Mesothelial cell of epicardium (in vitro differentiated cells): ENCODE results near the gene ELP1. TPM values are rescaled to one million over a fixed set of nuclear protein-coding genes. Genes with fewer than 3 reads are reported as not detected.

Source experiments
- DNase-seq, 2 experiments: peaks; one replicate each; pipeline ENCODE4 v3.0.0; 2021; ENCODE audit warnings: low spot score in 2 of 2; ENCODE audit not compliant: unreplicated experiment in 2 of 2
- H3K27ac Mint-ChIP-seq: 2 replicates; pipeline ENCODE4 v1.8.0; 2021; ENCODE audit warnings: mixed read lengths
- H3K27me3 Mint-ChIP-seq: 2 replicates; pipeline ENCODE4 v1.8.0; 2021; ENCODE audit warnings: low read depth, mixed read lengths
- H3K36me3 Mint-ChIP-seq: 2 replicates; pipeline ENCODE4 v1.8.0; 2021; ENCODE audit warnings: mixed read lengths
- H3K4me1 Mint-ChIP-seq: 2 replicates; pipeline ENCODE4 v1.8.0; 2021; ENCODE audit warnings: mixed read lengths
- H3K4me3 Mint-ChIP-seq: 2 replicates; pipeline ENCODE4 v1.8.0; 2021; ENCODE audit warnings: mild to moderate bottlenecking, moderate library complexity, mixed read lengths
- H3K9me3 Mint-ChIP-seq: 2 replicates; pipeline ENCODE4 v1.8.0; 2021; ENCODE audit warnings: mixed read lengths
- total RNA-seq: library from RNA; stranded (reverse); gene quantifications from 3 replicates; pipeline ENCODE4 v1.2.1, GENCODE V29; 2021
- TF ChIP-seq, protein P1 (sequence below): fragments of 200-600 bp; sonication (generic); IDR thresholded peaks from one replicate; pipeline ENCODE4 v1.5.0; 2021; ENCODE audit warnings: antibody characterized with exemption; ENCODE audit not compliant: unreplicated experiment

The ELP1 gene
- total RNA-seq, 1 donor from 2014 or later, result 31.0 TPM

DNA sequence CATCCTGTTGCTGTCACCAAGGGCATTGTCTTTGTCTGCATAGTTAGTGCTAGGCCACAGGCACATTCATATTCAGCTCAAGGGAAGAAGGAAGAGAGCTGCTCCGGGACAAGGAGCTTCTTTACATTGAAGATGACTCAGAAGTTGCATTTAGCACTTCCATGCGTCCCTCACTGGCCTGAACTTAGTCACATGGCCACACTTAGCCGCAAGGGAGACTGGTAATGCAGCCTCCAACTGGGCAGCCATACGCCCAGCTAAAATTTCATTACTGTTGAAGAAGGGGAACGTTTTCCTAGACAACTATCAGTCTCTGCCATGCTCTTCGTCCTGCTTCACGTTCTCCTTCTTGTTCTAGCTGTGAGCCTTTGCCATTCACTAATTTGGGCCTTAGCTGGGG is 98.1 kb downstream of the ELP1 start:
- Mint-ChIP-seq H3K27me3 (no peaks in the 10 kb centered on the region), H3K4me1 (peaks cover 30% of the 10 kb centered on the region), H3K9me3 (peaks cover 6% of the 10 kb centered on the region), H3K36me3 (no peaks in the 10 kb centered on the region), H3K27ac (no peak overlapping the region), H3K4me3 (no peak overlapping the region)
- TF ChIP-seq, protein P1, sequence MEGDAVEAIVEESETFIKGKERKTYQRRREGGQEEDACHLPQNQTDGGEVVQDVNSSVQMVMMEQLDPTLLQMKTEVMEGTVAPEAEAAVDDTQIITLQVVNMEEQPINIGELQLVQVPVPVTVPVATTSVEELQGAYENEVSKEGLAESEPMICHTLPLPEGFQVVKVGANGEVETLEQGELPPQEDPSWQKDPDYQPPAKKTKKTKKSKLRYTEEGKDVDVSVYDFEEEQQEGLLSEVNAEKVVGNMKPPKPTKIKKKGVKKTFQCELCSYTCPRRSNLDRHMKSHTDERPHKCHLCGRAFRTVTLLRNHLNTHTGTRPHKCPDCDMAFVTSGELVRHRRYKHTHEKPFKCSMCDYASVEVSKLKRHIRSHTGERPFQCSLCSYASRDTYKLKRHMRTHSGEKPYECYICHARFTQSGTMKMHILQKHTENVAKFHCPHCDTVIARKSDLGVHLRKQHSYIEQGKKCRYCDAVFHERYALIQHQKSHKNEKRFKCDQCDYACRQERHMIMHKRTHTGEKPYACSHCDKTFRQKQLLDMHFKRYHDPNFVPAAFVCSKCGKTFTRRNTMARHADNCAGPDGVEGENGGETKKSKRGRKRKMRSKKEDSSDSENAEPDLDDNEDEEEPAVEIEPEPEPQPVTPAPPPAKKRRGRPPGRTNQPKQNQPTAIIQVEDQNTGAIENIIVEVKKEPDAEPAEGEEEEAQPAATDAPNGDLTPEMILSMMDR, result no peak
- no peak for DNase-seq

DNA sequence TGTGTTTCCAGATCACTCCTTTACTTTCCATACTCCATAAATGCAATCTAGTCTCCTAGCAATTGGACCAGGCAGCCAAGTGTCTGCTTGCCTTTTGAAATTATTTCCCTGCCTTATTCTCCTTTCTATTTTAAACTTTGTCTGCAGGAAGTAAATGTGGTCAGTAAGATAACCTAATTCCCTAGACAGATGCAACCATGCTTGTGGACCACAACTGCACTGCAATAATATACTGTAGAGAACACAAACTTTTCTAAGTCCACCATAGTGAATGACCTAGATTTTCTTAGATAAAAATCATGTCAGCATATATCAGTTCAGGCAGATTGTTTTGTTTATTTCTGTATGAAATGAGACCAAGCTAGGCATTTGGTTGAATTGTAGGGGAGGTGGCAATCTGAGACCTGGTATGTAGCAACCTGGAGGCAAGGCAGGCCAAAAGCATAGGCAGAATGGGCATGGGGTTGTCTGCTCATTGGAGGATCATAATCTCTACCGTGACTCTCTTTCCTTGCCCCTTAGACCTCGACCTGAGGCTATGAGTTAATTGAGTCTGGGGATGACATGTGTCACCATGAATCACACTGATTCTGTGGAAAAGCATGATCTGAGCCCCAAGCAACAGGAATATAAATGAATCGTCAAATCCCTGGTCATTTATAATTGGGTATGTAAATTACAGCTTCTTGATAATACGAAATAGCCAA is 98.8 kb downstream of the ELP1 start:
- Mint-ChIP-seq H3K9me3 (peaks cover 6% of the 10 kb centered on the region), H3K27ac (peak overlapping the region; percentile 14), H3K36me3 (no peaks in the 10 kb centered on the region), H3K4me1 (peaks cover 37% of the 10 kb centered on the region), H3K27me3 (no peaks in the 10 kb centered on the region), H3K4me3 (no peak overlapping the region)
- TF ChIP-seq, protein P1, result no peak
- no peak for DNase-seq

DNA sequence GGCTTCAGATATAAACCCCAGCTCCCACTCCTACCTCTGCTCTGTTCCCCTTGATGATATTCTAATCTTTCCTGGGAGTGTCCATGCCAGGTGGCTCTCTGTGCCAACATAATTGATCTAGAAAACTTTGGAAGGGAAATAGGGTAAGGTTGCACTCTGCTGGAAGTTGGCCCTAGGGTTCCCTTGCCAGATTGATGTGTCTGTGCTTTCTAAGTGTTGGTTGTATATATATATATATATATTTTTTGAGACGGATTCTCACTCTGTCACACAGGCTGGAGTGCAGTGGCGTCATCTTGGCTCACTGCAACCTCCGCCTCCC is 101.8 kb downstream of the ELP1 start:
- no peaks in the 10 kb centered on the region for H3K36me3 Mint-ChIP-seq
- TF ChIP-seq, protein P1, result no peak
- peak overlapping the region; percentile 66 for H3K27ac Mint-ChIP-seq
- no peaks in the 10 kb centered on the region for H3K27me3 Mint-ChIP-seq
- peaks cover 41% of the 10 kb centered on the region for H3K4me1 Mint-ChIP-seq
- no peak overlapping the region for H3K4me3 Mint-ChIP-seq
- DNase-seq, result no peak
- no peaks in the 10 kb centered on the region for H3K9me3 Mint-ChIP-seq

DNA sequence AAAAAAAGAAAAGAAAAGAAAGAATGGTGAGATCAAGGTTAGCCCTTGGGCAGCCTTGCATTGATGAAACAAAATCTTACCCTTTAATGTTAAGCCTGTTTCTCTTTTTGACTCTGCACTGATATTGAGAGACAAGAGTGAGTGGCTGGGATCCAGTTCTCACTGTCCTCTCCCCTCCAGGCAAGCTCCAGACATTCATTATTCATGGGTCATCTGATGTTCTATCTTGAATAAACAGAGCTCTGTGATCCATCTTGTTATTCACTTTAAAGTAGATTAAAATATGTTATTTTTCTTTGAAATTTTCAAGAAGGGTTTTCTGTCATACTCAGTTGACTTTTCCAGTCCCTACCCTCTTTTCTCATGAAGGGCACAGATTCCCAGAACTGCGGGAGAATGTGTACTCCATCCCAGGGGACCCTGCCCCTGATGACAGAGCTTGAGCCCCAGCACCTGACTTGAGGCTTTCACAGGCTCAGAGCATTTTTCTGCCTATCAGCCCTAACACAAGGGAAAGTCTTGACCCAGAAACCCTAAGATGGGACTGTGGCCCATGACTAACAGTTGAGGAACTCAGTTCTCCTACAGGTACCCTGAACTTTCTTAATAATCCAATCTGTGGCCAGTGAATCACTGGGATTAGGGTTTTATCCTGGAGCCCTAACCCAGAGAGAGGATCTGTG is 102.3 kb downstream of the ELP1 start:
- TF ChIP-seq, protein P1, result no peak
- no peak for DNase-seq
- H3K4me3 Mint-ChIP-seq, result no peak overlapping the region
- H3K36me3 Mint-ChIP-seq, result no peaks in the 10 kb centered on the region
- no peaks in the 10 kb centered on the region for H3K9me3 Mint-ChIP-seq
- peaks cover 42% of the 10 kb centered on the region for H3K4me1 Mint-ChIP-seq
- H3K27ac Mint-ChIP-seq, result peak overlapping the region; percentile 66
- no peaks in the 10 kb centered on the region for H3K27me3 Mint-ChIP-seq

DNA sequence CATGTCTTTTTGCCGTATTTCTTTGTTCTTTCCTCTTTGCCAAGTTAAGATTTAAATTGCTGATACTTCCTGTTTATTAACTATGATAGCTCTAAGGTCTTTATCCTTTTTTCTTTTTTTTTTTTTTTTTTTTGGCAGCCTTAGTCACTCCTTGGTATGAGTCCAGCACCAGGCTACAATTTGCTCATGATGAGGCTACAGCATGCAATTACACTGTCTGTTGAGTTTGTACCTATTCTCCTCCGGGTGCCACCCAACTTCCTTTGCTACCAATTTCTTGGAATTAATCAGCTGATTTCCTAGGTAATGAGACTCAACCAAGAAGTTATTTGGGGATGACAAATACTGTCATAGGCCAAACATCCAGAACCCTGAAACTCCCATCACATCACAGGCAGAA is 103.7 kb downstream of the ELP1 start:
- H3K4me1 Mint-ChIP-seq, result peaks cover 42% of the 10 kb centered on the region

More for the DNA sequence above, 103.7 kb downstream of the ELP1 start:
- Mint-ChIP-seq H3K36me3 (peaks cover 3% of the 10 kb centered on the region), H3K9me3 (peaks cover 10% of the 10 kb centered on the region), H3K27ac (no peak overlapping the region), H3K4me3 (no peak overlapping the region), H3K27me3 (no peaks in the 10 kb centered on the region)
- DNase-seq, result no peak
- TF ChIP-seq, protein P1, result no peak
